Heart left ventricle (tissue), 16 donors: ENCODE measurements around the gene PTPN1. TPM values are rescaled to one million over a fixed set of nuclear protein-coding genes. Genes with fewer than 3 reads are reported as not detected.

Experiments
- ATAC-seq, 4 donors: fragments of 200-7000 bp; cut with Tn5 transposase; one replicate each; pipeline ENCODE4 v1.9.1; 2020 to 2022; ENCODE audit warnings: moderate library complexity in 4 of 4, mild to moderate bottlenecking in 3 of 4, moderate number of reproducible peaks in 1 of 4
- DNase-seq, 5 donors: peaks; one replicate each; pipeline ENCODE4 v3.0.0-alpha.2; 2020
- H3K27ac ChIP-seq, 12 donors: fragments of 200-600 bp; sonication (generic) in 4 of 12; one replicate each; pipeline versions ENCODE4 v1.5.0 to v1.8.0; 2016 to 2022; ENCODE audit warnings: mild to moderate bottlenecking in 2 of 12
- H3K27me3 ChIP-seq, 9 donors: fragments of 200-600 bp; sonication (generic) in 2 of 9; one replicate each; pipeline versions ENCODE4 v1.5.1 to v1.8.0; 2016 to 2022; ENCODE audit warnings: mild to moderate bottlenecking in 3 of 9
- H3K36me3 ChIP-seq, 9 donors: fragments of 200-600 bp; sonication (generic) in 2 of 9; one replicate each; pipeline versions ENCODE4 v1.5.0 to v1.8.0; 2018 to 2022; ENCODE audit warnings: mild to moderate bottlenecking in 2 of 9
- H3K4me1 ChIP-seq, 12 donors: fragments of 200-600 bp; sonication (generic) in 4 of 12; one replicate each; pipeline versions ENCODE4 v1.5.0 to v1.8.0; 2016 to 2022; ENCODE audit warnings: mild to moderate bottlenecking in 3 of 12
- H3K4me3 ChIP-seq, 12 donors: fragments of 200-600 bp; sonication (generic) in 4 of 12; one replicate each; pipeline versions ENCODE4 v1.5.0 to v1.8.0; 2017 to 2022; ENCODE audit warnings: mild to moderate bottlenecking in 9 of 12, moderate library complexity in 4 of 12
- H3K9me3 ChIP-seq, 12 donors: fragments of 200-600 bp; sonication (generic) in 4 of 12; one replicate each; pipeline versions ENCODE4 v1.5.0 to v1.8.0; 2016 to 2022; ENCODE audit warnings: mild to moderate bottlenecking in 1 of 12
- POLR2A ChIP-seq, 2 donors: fragments of 450-650 bp; IDR thresholded peaks; one replicate each; pipeline ENCODE4 v1.6.1; 2017; ENCODE audit warnings: antibody characterized with exemption in 2 of 2, mild to moderate bottlenecking in 2 of 2, moderate library complexity in 2 of 2
- WGBS, 4 donors: extraction: QIAGEN DNeasy Blood & Tissue Kit in 2 of 4; methylation state at CpG; one replicate each; pipeline versions ENCODE4 v1.1.5 to v1.1.7; 2013 to 2018; 5-methylcytosine and 5-hydroxymethylcytosine counted together
- intact Hi-C, 10 donors: fragments of 100-400 bp; cut with DNase I; formaldehyde crosslinking; loops; one replicate each; pipeline versions ENCODE4 v1.11.1 to v1.14.2; 2022
- polyA plus RNA-seq, 2 donors: library from polyadenylated mRNA; stranded (reverse); fragments of 200-250 nt; gene quantifications; one replicate each; pipeline ENCODE4 v1.2.3, GENCODE V29; 2013
- total RNA-seq, 9 donors: library from RNA; depleted of rRNA in 2 of 9; stranded (reverse); fragments of >200 nt in 2 of 9; fragmentation: NEBNext Ultra II Directional in 3 of 9; extraction: Animal tissue kit (Norgen Biotek cat#: 25700) in 3 of 9; gene quantifications; one replicate each; pipeline versions ENCODE4 v1.1.0 to v1.2.4, GENCODE V29; 2016 to 2023
- TF ChIP-seq, protein P1 (sequence below), 12 donors: fragments of 200-600 bp; sonication (generic) in 4 of 12; IDR thresholded peaks; one replicate each; pipeline versions ENCODE4 v1.5.0 to v1.8.0; 2018 to 2022; ENCODE audit warnings: antibody characterized with exemption in 12 of 12, mild to moderate bottlenecking in 5 of 12
- donor health status: ischemic (EF 13 %, LVEDD 7.1; RV severe dilation, severe dysfunction).
- donor health status: healthy with polysubstance abuse.
- donor health status: DM: no; HTN: yes; CAD: no.
- donor health status: DM: no; HTN: no; CAD: no.
- donor health status: ischemic (EF 25% LVEDD 6.9; RV normal size, moderate dysfunction).
- donor health status: ischemic (EF 25% LVEDD 5.7; RV mildly dilated, moderate dysfunction).
- donor health status: healthy.
- donor health status: DM: yes; HTN: yes; CAD: no.
- donor health status: ischemic (EF 35%, LVEDD 5.7; RV mildly dilated, moderate dysfunction).
- donor health status: nonischemic (EF 11% LVEDD 7.7; RV severe dilation, severe dysfunction).
- donor health status: DM: yes; HTN: yes; CAD: no.
- donor health status: PGD.
- donor health status: ischemic (EF 29% LVEDD 5.4; RV normal size, mild dysfunction).
- donor health status: nonischemic (EF 23%, LVEDD 6.1; RV moderate dilation, normal function).

The PTPN1 gene
- total and polyA plus RNA-seq, 11 donors: 18.5 to 93.8 (median 32.0) TPM

DNA sequence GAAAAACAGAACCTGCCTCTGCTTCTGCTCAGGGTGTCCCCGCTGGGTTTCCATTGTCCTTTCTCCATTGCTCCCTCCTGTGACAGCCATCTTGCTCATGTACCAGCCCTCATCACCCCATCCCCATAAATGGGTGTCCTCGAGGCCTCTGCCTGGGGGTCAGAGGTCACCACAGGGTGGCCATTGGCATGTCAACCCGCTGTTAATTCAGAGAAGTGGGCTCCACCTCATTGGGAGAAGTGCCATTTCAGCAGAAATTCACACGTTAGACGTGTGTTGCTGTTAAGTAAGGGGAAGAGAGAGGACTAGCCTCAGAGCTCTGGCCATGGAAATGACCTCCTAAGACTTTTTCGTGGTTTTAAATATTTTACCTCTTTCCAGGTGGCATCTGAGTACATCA, 71.9 kb downstream of the PTPN1 start:
- 74 to 83% (median 79%) methylated on average over 6 of the region's 6 CpGs for WGBS, 4 donors
- Histone ChIP-seq H3K9me3 (no peaks in the 10 kb centered on the region), H3K36me3 (peaks cover 0 to 100% (median 98%) of the 10 kb centered on the region in 9 donors), H3K4me1 (peaks cover 0 to 16% (median 5%) of the 10 kb centered on the region in 12 donors), H3K27ac (no peak overlapping the region), H3K27me3 (no peaks in the 10 kb centered on the region), H3K4me3 (no peak overlapping the region)
- intact Hi-C loops: loop anchor here in 1 of 10 donors (10.0 kb wide), 1 partner anchor 163 kb away; no protein-coding TSS in a partner anchor
- DNase-seq (no peak), ATAC-seq (no peak)
- TF ChIP-seq POLR2A (IDR thresholded peaks at IDR 0.05): no peak
- TF ChIP-seq, protein P1, sequence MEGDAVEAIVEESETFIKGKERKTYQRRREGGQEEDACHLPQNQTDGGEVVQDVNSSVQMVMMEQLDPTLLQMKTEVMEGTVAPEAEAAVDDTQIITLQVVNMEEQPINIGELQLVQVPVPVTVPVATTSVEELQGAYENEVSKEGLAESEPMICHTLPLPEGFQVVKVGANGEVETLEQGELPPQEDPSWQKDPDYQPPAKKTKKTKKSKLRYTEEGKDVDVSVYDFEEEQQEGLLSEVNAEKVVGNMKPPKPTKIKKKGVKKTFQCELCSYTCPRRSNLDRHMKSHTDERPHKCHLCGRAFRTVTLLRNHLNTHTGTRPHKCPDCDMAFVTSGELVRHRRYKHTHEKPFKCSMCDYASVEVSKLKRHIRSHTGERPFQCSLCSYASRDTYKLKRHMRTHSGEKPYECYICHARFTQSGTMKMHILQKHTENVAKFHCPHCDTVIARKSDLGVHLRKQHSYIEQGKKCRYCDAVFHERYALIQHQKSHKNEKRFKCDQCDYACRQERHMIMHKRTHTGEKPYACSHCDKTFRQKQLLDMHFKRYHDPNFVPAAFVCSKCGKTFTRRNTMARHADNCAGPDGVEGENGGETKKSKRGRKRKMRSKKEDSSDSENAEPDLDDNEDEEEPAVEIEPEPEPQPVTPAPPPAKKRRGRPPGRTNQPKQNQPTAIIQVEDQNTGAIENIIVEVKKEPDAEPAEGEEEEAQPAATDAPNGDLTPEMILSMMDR (IDR thresholded peaks at IDR 0.05): no peak

DNA sequence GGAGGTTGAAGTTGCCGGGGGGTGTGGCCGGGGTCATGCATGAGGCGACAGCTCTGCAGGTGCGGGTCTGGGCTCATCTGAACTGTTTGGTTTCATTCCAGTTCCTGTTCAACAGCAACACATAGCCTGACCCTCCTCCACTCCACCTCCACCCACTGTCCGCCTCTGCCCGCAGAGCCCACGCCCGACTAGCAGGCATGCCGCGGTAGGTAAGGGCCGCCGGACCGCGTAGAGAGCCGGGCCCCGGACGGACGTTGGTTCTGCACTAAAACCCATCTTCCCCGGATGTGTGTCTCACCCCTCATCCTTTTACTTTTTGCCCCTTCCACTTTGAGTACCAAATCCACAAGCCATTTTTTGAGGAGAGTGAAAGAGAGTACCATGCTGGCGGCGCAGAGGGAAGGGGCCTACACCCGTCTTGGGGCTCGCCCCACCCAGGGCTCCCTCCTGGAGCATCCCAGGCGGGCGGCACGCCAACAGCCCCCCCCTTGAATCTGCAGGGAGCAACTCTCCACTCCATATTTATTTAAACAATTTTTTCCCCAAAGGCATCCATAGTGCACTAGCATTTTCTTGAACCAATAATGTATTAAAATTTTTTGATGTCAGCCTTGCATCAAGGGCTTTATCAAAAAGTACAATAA, 72.5 kb downstream of the PTPN1 start:
- WGBS, 4 donors: 89 to 94% (median 93%) methylated on average over 26 of the region's 26 CpGs
- no peak for ATAC-seq
- DNase-seq: no peak
- H3K27me3 ChIP-seq: no peaks in the 10 kb centered on the region
- peaks cover 0 to 11% (median 1%) of the 10 kb centered on the region in 12 donors for H3K4me1 ChIP-seq
- H3K4me3 ChIP-seq: no peak overlapping the region
- intact Hi-C loops: loop anchor here in 1 of 10 donors (10.0 kb wide), 1 partner anchor 162 kb away; no protein-coding TSS in a partner anchor
- no peak overlapping the region for H3K27ac ChIP-seq
- TF ChIP-seq, protein P1 (IDR thresholded peaks at IDR 0.05): no peak
- TF ChIP-seq POLR2A (IDR thresholded peaks at IDR 0.05): no peak
- no peaks in the 10 kb centered on the region for H3K9me3 ChIP-seq
- peaks cover 0 to 100% (median 99%) of the 10 kb centered on the region in 9 donors for H3K36me3 ChIP-seq

DNA sequence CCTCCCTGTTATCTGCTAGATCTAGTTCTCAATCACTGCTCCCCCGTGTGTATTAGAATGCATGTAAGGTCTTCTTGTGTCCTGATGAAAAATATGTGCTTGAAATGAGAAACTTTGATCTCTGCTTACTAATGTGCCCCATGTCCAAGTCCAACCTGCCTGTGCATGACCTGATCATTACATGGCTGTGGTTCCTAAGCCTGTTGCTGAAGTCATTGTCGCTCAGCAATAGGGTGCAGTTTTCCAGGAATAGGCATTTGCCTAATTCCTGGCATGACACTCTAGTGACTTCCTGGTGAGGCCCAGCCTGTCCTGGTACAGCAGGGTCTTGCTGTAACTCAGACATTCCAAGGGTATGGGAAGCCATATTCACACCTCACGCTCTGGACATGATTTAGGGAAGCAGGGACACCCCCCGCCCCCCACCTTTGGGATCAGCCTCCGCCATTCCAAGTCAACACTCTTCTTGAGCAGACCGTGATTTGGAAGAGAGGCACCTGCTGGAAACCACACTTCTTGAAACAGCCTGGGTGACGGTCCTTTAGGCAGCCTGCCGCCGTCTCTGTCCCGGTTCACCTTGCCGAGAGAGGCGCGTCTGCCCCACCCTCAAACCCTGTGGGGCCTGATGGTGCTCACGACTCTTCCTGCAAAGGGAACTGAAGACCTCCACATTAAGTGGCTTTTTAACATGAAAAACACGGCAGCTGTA, 73.4 kb downstream of the PTPN1 start:
- Histone ChIP-seq H3K9me3 (no peaks in the 10 kb centered on the region), H3K4me3 (no peak overlapping the region), H3K27ac (no peak overlapping the region), H3K36me3 (peaks cover 0 to 100% (median 91%) of the 10 kb centered on the region in 9 donors), H3K4me1 (peaks cover 0 to 10% (median 0%) of the 10 kb centered on the region in 12 donors), H3K27me3 (no peaks in the 10 kb centered on the region)
- WGBS, 4 donors: 90 to 91% (median 90%) methylated on average over 14 to 15 of the region's 15 CpGs
- intact Hi-C loops: loop anchor here in 1 of 10 donors (10.0 kb wide), 1 partner anchor 161 kb away; no protein-coding TSS in a partner anchor
- TF ChIP-seq, protein P1 (IDR thresholded peaks at IDR 0.05): no peak
- TF ChIP-seq POLR2A (IDR thresholded peaks at IDR 0.05): no peak
- no peak for DNase-seq
- ATAC-seq: no peak

DNA sequence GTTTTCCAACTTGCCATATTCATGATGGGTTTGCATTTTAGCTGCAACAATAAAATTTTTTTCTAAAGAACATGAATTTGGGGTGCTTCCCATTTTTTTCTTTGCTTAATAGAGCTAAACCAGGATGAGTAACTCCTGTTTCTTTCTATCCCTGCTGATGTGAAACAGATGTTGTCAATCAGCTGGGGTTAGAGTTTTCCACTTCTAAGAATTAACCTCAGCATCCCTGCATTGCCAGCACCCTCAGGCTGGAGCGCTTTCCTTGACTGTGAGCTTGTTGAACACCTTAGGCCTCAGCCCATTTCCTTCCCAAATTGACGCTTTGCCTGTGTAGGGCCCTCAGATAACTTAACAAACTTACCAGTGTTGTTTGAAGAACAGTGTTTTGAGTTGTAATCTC, 74.5 kb downstream of the PTPN1 start:
- Histone ChIP-seq H3K4me1 (peaks cover 0 to 8% (median 0%) of the 10 kb centered on the region in 12 donors), H3K27ac (no peak overlapping the region), H3K27me3 (no peaks in the 10 kb centered on the region), H3K9me3 (no peaks in the 10 kb centered on the region), H3K36me3 (peaks cover 0 to 97% (median 87%) of the 10 kb centered on the region in 9 donors), H3K4me3 (no peak overlapping the region)
- ATAC-seq (no peak), DNase-seq (no peak)
- TF ChIP-seq POLR2A (IDR thresholded peaks at IDR 0.05): no peak
- TF ChIP-seq, protein P1 (IDR thresholded peaks at IDR 0.05): no peak
- intact Hi-C loops: loop anchor here in 1 of 10 donors (10.0 kb wide), 1 partner anchor 160 kb away; no protein-coding TSS in a partner anchor
- WGBS, 4 donors: 89 to 98% (median 93%) methylated on average over 2 of the region's 2 CpGs
